HG02885 (cell line): Measurements from ENCODE around the gene OR11L1.

ENCODE experiments used
- ATAC-seq: cut with Tn5 transposase; IDR thresholded peaks from one replicate; pipeline ENCODE4 v1.9.1; 2021; ENCODE audit warnings: mild to moderate bottlenecking; ENCODE audit not compliant: unreplicated experiment, poor library complexity

OR11L1 gene

DNA sequence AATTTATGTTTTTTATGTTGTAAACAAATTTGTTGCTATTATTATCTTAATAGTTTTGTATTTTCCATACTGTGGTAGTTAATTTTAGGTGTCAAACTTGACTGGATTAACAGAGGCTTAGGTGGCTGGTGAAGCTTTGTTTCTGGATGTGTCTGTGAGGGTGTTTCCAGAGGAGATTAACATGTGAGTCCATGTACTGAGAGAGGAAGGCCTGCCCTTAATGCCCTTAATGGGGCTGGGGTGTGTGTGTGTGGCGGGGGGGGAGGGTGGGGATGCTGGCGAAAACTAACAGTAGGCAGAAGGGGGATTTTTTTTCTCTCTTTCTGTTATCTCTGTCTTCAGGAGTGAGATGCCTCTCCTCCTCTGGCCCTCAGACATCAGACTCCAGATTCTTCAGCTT, 19.6 kb downstream of the OR11L1 start:
- no peak for ATAC-seq

DNA sequence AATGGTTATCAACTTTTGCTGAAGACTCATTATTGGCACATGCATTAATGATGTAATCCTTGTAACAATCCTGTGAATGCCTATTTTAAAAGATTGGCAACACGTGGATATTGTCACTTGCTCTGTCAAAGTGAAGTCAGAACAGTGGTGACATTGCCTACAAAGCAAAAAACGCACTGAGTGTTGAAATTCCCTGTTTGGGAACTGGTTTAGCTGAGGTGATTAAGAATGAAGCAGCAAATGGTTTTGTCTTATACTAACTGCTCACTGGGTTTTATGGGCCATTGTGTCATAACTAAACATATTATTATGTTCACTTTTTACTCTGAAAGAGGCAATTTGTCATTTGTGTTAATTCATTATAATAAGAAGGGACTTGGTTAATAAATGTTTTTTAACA, 29.1 kb downstream of the OR11L1 start:
- ATAC-seq, result no peak

DNA sequence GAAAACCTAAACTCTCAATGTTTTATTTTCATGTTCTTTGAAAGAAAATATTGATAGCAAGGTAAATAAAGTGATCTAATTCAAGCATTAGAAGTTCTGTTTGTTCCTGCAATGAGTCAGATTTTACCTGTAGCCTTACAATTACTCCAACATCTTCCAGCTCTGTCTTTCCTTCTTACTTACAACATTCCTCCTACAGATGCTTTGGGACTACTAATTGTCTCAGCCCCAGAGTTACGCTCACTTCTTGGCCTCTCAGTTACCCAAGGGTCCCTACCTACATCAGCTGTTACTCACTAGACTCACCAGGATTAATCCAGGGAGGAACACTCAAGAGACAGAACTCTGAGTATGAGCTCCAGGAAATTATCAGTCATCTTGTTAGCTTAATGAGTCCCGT, 44.2 kb downstream of the OR11L1 start:
- no peak for ATAC-seq
